Measurements from ENCODE around the gene C1orf116. TPM values are rescaled to one million over a fixed set of nuclear protein-coding genes. Genes with fewer than 3 reads are reported as not detected.

C1orf116 gene
- total RNA-seq, 1 donor: not detected

- H3K4me2 ChIP-seq (ENCODE audit: insufficient read depth, low read length): no peak overlapping the region
- no peaks in the 10 kb centered on the region for H3K4me1 ChIP-seq (ENCODE audit: insufficient read depth, low read length)
- peak; percentile 30 for DNase-seq (ENCODE audit: insufficient read length, low spot score, missing footprints)
Measured at GRCh38 chr1:207034208-207034607, 1.7 kb upstream of the C1orf116 start.

GRCh38 chr1:207033302-207033701 lies 746 bp upstream of the C1orf116 start:
- no peaks in the 10 kb centered on the region for H3K9me3 ChIP-seq (ENCODE audit: low read depth, low read length)
- H2AFZ ChIP-seq (ENCODE audit: low read length): no peak overlapping the region
- H3K79me2 ChIP-seq (ENCODE audit: insufficient read depth, low read length): no peaks in the 10 kb centered on the region
- H4K20me1 ChIP-seq (ENCODE audit: insufficient read depth, low read length): no peaks in the 10 kb centered on the region
- no peaks in the 10 kb centered on the region for H3K27me3 ChIP-seq (ENCODE audit: insufficient read depth, low read length)
- H3K4me2 ChIP-seq (ENCODE audit: insufficient read depth, low read length): no peak overlapping the region
- no peak for TF ChIP-seq CTCF (IDR thresholded peaks at IDR 0.05; ENCODE audit: extremely low read depth, low read depth, low read length)
- H3K27ac ChIP-seq (ENCODE audit: low read depth, low read length): no peak overlapping the region
- no peaks in the 10 kb centered on the region for H3K4me1 ChIP-seq (ENCODE audit: insufficient read depth, low read length)
- no peak overlapping the region for H3K4me3 ChIP-seq (ENCODE audit: insufficient read depth, low read length)
- H3K36me3 ChIP-seq (ENCODE audit: insufficient read depth, low read length): no peaks in the 10 kb centered on the region
- no peak for DNase-seq (ENCODE audit: insufficient read length, low spot score, missing footprints)

More at GRCh38 chr1:207034208-207034607, 1.7 kb upstream of the C1orf116 start:
- Histone ChIP-seq H3K27ac (ENCODE audit: low read depth, low read length) (no peak overlapping the region), H3K36me3 (ENCODE audit: insufficient read depth, low read length) (no peaks in the 10 kb centered on the region), H3K79me2 (ENCODE audit: insufficient read depth, low read length) (no peaks in the 10 kb centered on the region), H3K9me3 (ENCODE audit: low read depth, low read length) (no peaks in the 10 kb centered on the region), H2AFZ (ENCODE audit: low read length) (no peak overlapping the region), H3K4me3 (ENCODE audit: insufficient read depth, low read length) (no peak overlapping the region), H3K27me3 (ENCODE audit: insufficient read depth, low read length) (no peaks in the 10 kb centered on the region), H4K20me1 (ENCODE audit: insufficient read depth, low read length) (no peaks in the 10 kb centered on the region)
- no peak for TF ChIP-seq CTCF (IDR thresholded peaks at IDR 0.05; ENCODE audit: extremely low read depth, low read depth, low read length)

DNA sequence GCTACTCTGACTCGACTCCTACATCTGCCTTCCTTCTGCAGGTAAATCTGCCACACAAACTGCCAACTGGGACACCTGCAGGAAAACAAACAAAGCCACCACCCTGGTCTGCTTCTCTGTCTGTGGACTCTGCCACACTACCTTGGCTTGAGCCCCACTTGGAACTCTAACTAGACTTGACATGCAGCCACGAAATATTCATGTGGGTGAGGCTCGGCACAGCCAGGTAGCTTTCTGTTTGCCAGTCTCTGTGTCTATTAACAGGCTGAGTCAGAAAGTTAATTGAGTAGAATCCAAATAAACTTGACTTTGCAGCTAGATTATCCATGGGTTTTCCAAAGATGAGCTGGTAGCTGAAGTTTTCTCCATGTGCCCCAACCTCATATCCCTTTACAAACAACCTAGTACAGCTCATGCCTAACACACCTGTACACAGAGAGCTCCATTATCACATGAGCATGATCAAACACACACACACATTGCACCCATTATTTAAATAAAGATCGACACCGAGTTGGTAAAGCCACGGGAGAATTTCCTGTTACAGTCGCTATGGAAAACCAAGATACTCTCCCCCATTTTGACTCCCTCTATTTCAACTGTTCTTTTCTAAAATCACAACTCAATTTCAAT lies 808 bp downstream of the C1orf116 start:
- Histone ChIP-seq H3K4me2 (ENCODE audit: insufficient read depth, low read length) (no peak overlapping the region), H2AFZ (ENCODE audit: low read length) (no peak overlapping the region), H3K4me1 (ENCODE audit: insufficient read depth, low read length) (peaks cover 6% of the 10 kb centered on the region), H3K27ac (ENCODE audit: low read depth, low read length) (no peak overlapping the region), H3K36me3 (ENCODE audit: insufficient read depth, low read length) (no peaks in the 10 kb centered on the region), H3K9me3 (ENCODE audit: low read depth, low read length) (no peaks in the 10 kb centered on the region), H3K79me2 (ENCODE audit: insufficient read depth, low read length) (no peaks in the 10 kb centered on the region), H4K20me1 (ENCODE audit: insufficient read depth, low read length) (no peaks in the 10 kb centered on the region), H3K27me3 (ENCODE audit: insufficient read depth, low read length) (no peaks in the 10 kb centered on the region), H3K4me3 (ENCODE audit: insufficient read depth, low read length) (no peak overlapping the region)
- no peak for TF ChIP-seq CTCF (IDR thresholded peaks at IDR 0.05; ENCODE audit: extremely low read depth, low read depth, low read length)
- peak; percentile 0 for DNase-seq (ENCODE audit: insufficient read length, low spot score, missing footprints)

- Histone ChIP-seq H3K9me3 (ENCODE audit: low read depth, low read length) (no peaks in the 10 kb centered on the region), H3K36me3 (ENCODE audit: insufficient read depth, low read length) (no peaks in the 10 kb centered on the region), H2AFZ (ENCODE audit: low read length) (no peak overlapping the region), H3K4me1 (ENCODE audit: insufficient read depth, low read length) (peaks cover 13% of the 10 kb centered on the region), H3K79me2 (ENCODE audit: insufficient read depth, low read length) (no peaks in the 10 kb centered on the region), H3K4me2 (ENCODE audit: insufficient read depth, low read length) (no peak overlapping the region), H3K27ac (ENCODE audit: low read depth, low read length) (no peak overlapping the region), H4K20me1 (ENCODE audit: insufficient read depth, low read length) (no peaks in the 10 kb centered on the region), H3K4me3 (ENCODE audit: insufficient read depth, low read length) (no peak overlapping the region), H3K27me3 (ENCODE audit: insufficient read depth, low read length) (no peaks in the 10 kb centered on the region)
- no peak for DNase-seq (ENCODE audit: insufficient read length, low spot score, missing footprints)
- no peak for TF ChIP-seq CTCF (IDR thresholded peaks at IDR 0.05; ENCODE audit: extremely low read depth, low read depth, low read length)
Measured at GRCh38 chr1:207031016-207031415, 1.5 kb downstream of the C1orf116 start.
